Vagina (tissue), 2 donors: ENCODE data around the gene RPL36AL.

Experiments
- POLR2A ChIP-seq, 2 donors: fragments of 450-650 bp; IDR thresholded peaks; one replicate each; pipeline ENCODE4 v1.6.1; 2017; ENCODE audit warnings: antibody characterized with exemption in 2 of 2, mild to moderate bottlenecking in 2 of 2, moderate library complexity in 2 of 2
- POLR2AphosphoS5 ChIP-seq, 2 donors: sonication (generic); formaldehyde crosslinking; IDR thresholded peaks; one replicate each; pipeline ENCODE4 v1.9.0; 2017; ENCODE audit warnings: antibody characterized with exemption in 2 of 2, mild to moderate bottlenecking in 2 of 2, low read depth in 1 of 2; ENCODE audit not compliant: insufficient read depth in 1 of 2
- TF ChIP-seq, protein P1 (sequence below), 3 experiments: fragments of 450-650 bp in 2 of 3; fragments of 200-600 bp in 1 of 3; sonication (generic) in 1 of 3; IDR thresholded peaks; one replicate each; pipeline ENCODE4 v1.5.1; 2017 to 2019; ENCODE audit warnings: antibody characterized with exemption in 3 of 3, mild to moderate bottlenecking in 2 of 3, moderate library complexity in 2 of 3

DNA sequence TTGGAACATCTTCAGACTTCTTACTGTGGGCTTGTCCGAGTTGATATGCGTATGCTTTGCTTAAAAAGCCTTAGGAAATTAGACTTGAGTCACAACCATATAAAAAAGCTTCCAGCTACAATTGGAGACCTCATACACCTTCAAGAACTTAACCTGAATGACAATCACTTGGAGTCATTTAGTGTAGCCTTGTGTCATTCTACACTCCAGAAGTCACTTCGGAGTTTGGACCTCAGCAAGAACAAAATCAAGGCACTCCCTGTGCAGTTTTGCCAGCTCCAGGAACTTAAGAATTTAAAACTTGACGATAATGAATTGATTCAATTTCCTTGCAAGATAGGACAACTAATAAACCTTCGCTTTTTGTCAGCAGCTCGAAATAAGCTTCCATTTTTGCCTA lies 12.8 kb downstream of the RPL36AL start:
- no peak for TF ChIP-seq POLR2AphosphoS5 (IDR thresholded peaks at IDR 0.05; ENCODE audit: insufficient read depth in 1 of 2, low read depth in 1 of 2)
- TF ChIP-seq, protein P1, sequence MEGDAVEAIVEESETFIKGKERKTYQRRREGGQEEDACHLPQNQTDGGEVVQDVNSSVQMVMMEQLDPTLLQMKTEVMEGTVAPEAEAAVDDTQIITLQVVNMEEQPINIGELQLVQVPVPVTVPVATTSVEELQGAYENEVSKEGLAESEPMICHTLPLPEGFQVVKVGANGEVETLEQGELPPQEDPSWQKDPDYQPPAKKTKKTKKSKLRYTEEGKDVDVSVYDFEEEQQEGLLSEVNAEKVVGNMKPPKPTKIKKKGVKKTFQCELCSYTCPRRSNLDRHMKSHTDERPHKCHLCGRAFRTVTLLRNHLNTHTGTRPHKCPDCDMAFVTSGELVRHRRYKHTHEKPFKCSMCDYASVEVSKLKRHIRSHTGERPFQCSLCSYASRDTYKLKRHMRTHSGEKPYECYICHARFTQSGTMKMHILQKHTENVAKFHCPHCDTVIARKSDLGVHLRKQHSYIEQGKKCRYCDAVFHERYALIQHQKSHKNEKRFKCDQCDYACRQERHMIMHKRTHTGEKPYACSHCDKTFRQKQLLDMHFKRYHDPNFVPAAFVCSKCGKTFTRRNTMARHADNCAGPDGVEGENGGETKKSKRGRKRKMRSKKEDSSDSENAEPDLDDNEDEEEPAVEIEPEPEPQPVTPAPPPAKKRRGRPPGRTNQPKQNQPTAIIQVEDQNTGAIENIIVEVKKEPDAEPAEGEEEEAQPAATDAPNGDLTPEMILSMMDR (IDR thresholded peaks at IDR 0.05), result no peak
- TF ChIP-seq POLR2A (IDR thresholded peaks at IDR 0.05), result no peak
